ENCODE measurements around the gene PCDHB9.
"Not testable (repeated sequence)": the region's sequence is repeated elsewhere in the genome, so short reads cannot be mapped to it uniquely, and the experiment has no call there.

- not testable (repeated sequence) for TF ChIP-seq PHF8 (conservative IDR thresholded peaks at IDR 0.05; ENCODE audit: low read depth, low read length); POLR2A (IDR thresholded peaks at IDR 0.05; ENCODE audit: control extremely low read depth in 1 of 2, low read depth in 2 of 2, low read length in 2 of 2); BCL11A (IDR thresholded peaks at IDR 0.05; ENCODE audit: low read depth in 2 of 2, low read length in 2 of 2); FOSL1 (IDR thresholded peaks at IDR 0.05; ENCODE audit: insufficient read depth, low read depth, low read length); CREB1 (IDR thresholded peaks at IDR 0.05); EZH2 (IDR thresholded peaks at IDR 0.05; ENCODE audit: low read depth, low read length, severe bottlenecking); TEAD4 (IDR thresholded peaks at IDR 0.05; ENCODE audit: low read depth, low read length); CTCF (IDR thresholded peaks at IDR 0.05; ENCODE audit: control extremely low read depth in 1 of 3, insufficient read depth in 1 of 3, low read depth in 1 of 3, low read length in 3 of 3); MAX (IDR thresholded peaks at IDR 0.05); POLR2AphosphoS5 (IDR thresholded peaks at IDR 0.05; ENCODE audit: low read depth, low read length)
Measured at GRCh38 chr5:141201646-141202045, 14.7 kb downstream of the PCDHB9 start.
